HG03095 (cell line): ENCODE data around the gene DGKZ.

Source experiments
- ATAC-seq: cut with Tn5 transposase; IDR thresholded peaks from one replicate; pipeline ENCODE4 v1.9.1; 2021; ENCODE audit warnings: moderate library complexity; ENCODE audit not compliant: unreplicated experiment

DGKZ gene

GRCh38 chr11:46322759-46323158, 24.5 kb upstream of the DGKZ start:
- ATAC-seq = no peak

- no peak for ATAC-seq
Measured at GRCh38 chr11:46326813-46327416, 20.3 kb upstream of the DGKZ start.

- ATAC-seq = no peak
Measured at GRCh38 chr11:46327829-46328228, 19.4 kb upstream of the DGKZ start.

GRCh38 chr11:46330154-46330553, 17.1 kb upstream of the DGKZ start:
- ATAC-seq = no peak

GRCh38 chr11:46330563-46331281, 16.5 kb upstream of the DGKZ start:
- ATAC-seq = no peak

GRCh38 chr11:46331282-46331984, 15.8 kb upstream of the DGKZ start:
- ATAC-seq = no peak

- ATAC-seq = no peak
Measured at GRCh38 chr11:46332093-46332567, 15.1 kb upstream of the DGKZ start.

- no peak for ATAC-seq
Measured at GRCh38 chr11:46332568-46333393, 14.5 kb upstream of the DGKZ start.

- ATAC-seq = no peak
Measured at GRCh38 chr11:46333394-46333947, 13.8 kb upstream of the DGKZ start.

GRCh38 chr11:46334211-46334610, 13.1 kb upstream of the DGKZ start:
- ATAC-seq = no peak

- ATAC-seq = no peak
Measured at GRCh38 chr11:46335271-46335670, 12.0 kb upstream of the DGKZ start.

GRCh38 chr11:46335890-46336562, 11.2 kb upstream of the DGKZ start:
- ATAC-seq = no peak

GRCh38 chr11:46336563-46337180, 10.6 kb upstream of the DGKZ start:
- no peak for ATAC-seq

- ATAC-seq = no peak
Measured at GRCh38 chr11:46337626-46338345, 9.5 kb upstream of the DGKZ start.

- ATAC-seq = no peak
Measured at GRCh38 chr11:46338636-46338987, 8.7 kb upstream of the DGKZ start.

GRCh38 chr11:46338988-46339666, 8.1 kb upstream of the DGKZ start:
- ATAC-seq = no peak

- no peak for ATAC-seq
Measured at GRCh38 chr11:46339816-46340215, 7.4 kb upstream of the DGKZ start.

GRCh38 chr11:46341454-46341853, 5.8 kb upstream of the DGKZ start:
- ATAC-seq = no peak

GRCh38 chr11:46342239-46342638, 5.0 kb upstream of the DGKZ start:
- ATAC-seq = no peak
